Subcutaneous adipose tissue (tissue), 4 donors: ENCODE results near the gene PDCL3. TPM values are rescaled to one million over a fixed set of nuclear protein-coding genes. Genes with fewer than 3 reads are reported as not detected.

Experiments used
- small RNA-seq: library from RNA; depleted of rRNA; stranded (forward); fragments of <200 nt; gene quantifications from one replicate; pipeline ENCODE3, GENCODE V24; 2016
- total RNA-seq, 4 donors: library from RNA; depleted of rRNA; stranded (reverse); fragments of >200 nt; gene quantifications; one replicate each; pipeline ENCODE4 v1.1.0, GENCODE V29; 2016
- TF ChIP-seq, protein P1 (sequence below): fragments of 450-650 bp; IDR thresholded peaks from one replicate; pipeline ENCODE4 v1.5.1; 2016; ENCODE audit warnings: low read depth, mild to moderate bottlenecking, control low read depth, antibody characterized with exemption, moderate library complexity

The PDCL3 gene
- total RNA-seq, 4 donors from 2014 or later = 9.2 to 17.6 (median 12.3) TPM

- TF ChIP-seq, protein P1, sequence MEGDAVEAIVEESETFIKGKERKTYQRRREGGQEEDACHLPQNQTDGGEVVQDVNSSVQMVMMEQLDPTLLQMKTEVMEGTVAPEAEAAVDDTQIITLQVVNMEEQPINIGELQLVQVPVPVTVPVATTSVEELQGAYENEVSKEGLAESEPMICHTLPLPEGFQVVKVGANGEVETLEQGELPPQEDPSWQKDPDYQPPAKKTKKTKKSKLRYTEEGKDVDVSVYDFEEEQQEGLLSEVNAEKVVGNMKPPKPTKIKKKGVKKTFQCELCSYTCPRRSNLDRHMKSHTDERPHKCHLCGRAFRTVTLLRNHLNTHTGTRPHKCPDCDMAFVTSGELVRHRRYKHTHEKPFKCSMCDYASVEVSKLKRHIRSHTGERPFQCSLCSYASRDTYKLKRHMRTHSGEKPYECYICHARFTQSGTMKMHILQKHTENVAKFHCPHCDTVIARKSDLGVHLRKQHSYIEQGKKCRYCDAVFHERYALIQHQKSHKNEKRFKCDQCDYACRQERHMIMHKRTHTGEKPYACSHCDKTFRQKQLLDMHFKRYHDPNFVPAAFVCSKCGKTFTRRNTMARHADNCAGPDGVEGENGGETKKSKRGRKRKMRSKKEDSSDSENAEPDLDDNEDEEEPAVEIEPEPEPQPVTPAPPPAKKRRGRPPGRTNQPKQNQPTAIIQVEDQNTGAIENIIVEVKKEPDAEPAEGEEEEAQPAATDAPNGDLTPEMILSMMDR = no peak
These were observed 57.2 kb downstream of the PDCL3 start for GRCh38 chr2:100619951-100620350.

DNA sequence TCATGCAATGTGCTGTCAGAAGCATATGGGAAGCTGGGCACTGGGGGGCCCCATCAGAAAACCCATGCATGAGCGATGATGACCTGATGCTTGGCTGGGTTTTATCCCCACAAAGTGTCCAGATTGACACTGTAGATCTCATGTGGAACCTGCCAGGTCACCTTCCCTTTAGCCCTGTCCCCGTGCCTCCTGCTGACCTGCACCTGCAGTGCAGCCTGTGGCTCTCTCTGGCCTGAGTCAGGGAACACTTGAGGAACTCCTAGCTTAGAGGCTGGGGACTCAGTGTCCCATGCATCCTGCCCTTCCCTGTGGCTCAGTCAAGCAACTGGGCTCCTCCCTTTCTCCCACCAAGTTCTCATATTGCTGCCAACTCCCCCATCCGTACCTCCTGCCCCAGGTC lies 57.7 kb downstream of the PDCL3 start:
- TF ChIP-seq, protein P1 = no peak

DNA sequence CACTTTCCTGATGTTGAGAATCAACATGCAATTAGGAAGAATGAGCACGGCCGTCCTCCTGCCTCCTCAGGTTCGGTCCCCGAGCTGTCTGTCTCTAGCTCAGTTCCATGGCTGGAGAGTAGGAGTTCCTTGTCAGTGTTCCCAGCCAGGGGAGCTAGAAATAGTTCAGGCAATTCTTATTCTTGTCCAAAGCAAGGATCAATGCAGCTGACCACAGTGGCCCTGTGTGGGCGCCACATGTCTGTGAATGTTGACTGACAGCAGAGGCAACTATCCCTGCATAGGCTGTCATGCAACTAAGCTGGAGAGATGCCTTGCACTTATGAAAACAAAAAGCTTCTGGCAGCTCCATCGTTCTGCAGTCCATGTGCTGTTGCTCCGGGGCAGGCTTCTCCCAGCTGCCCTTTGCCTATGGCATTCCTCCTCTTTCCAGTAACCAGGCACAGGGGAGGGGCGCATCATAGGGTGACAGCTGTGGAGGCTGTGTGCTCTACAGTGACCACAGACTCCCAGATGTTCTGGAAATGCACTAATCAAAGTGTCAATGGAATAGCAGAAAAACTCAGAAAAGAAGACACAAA lies 58.7 kb downstream of the PDCL3 start:
- TF ChIP-seq, protein P1 = no peak

GRCh38 chr2:100623033-100623715 lies 60.4 kb downstream of the PDCL3 start:
- TF ChIP-seq, protein P1 = no peak

GRCh38 chr2:100623930-100624329 lies 61.1 kb downstream of the PDCL3 start:
- TF ChIP-seq, protein P1 = no peak

DNA sequence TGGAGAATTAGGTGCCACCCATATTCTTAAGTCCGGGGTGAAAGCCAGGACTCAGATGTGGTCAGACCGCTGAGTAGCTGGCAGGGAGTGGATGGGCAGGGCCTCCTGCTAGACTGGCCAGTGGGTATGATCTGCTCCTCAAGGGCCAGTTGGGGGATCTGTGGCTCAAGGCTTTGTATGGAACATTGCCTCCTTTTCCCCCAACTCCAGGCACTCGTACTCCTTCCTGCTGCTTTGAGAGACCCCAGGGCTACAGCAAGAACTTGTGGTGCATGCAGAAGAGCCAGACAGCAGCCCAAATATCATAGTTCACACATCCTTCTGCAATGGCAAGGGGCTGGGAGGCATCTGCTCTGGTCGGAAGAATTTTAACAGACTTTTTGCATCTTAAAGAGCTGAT lies 61.7 kb downstream of the PDCL3 start:
- TF ChIP-seq, protein P1 = no peak

- TF ChIP-seq, protein P1 = no peak
These were observed 62.9 kb downstream of the PDCL3 start for GRCh38 chr2:100625717-100626116.

Small RNA genes lying within 50 kb of the gene (small RNA-seq; reads per million reads assigned to genes)
- gene HMGN2P22 = not detected

Other genes starting within 250 kb of the PDCL3 start
- 1 to 10 TPM; 1.3 to 9.3 (median 3.5) TPM for gene LONRF2, start 240.5 kb upstream of the PDCL3 start, total RNA-seq
- gene CHST10, start 145.3 kb upstream of the PDCL3 start, total RNA-seq = 1 to 10 TPM; 1.7 to 5.6 (median 2.4) TPM
- gene NMS, start 92.5 kb upstream of the PDCL3 start, total RNA-seq = not detected